WI38 (cell line): ENCODE results near the gene ZNF682.
"Not testable (repeated sequence)": the region's sequence is repeated elsewhere in the genome, so short reads cannot be mapped to it uniquely, and the experiment has no call there.

Experiments
- H3K4me3 ChIP-seq: 2 replicates; pipeline ENCODE4 v1.5.1; 2011; ENCODE audit warnings: low read depth, mild to moderate bottlenecking, control low read depth, low read length
- TF ChIP-seq, protein P1 (sequence below): IDR thresholded peaks from 2 replicates; pipeline ENCODE4 v1.5.1; 2012; ENCODE audit warnings: low read depth, mild to moderate bottlenecking, control low read depth, low read length

The ZNF682 gene

DNA sequence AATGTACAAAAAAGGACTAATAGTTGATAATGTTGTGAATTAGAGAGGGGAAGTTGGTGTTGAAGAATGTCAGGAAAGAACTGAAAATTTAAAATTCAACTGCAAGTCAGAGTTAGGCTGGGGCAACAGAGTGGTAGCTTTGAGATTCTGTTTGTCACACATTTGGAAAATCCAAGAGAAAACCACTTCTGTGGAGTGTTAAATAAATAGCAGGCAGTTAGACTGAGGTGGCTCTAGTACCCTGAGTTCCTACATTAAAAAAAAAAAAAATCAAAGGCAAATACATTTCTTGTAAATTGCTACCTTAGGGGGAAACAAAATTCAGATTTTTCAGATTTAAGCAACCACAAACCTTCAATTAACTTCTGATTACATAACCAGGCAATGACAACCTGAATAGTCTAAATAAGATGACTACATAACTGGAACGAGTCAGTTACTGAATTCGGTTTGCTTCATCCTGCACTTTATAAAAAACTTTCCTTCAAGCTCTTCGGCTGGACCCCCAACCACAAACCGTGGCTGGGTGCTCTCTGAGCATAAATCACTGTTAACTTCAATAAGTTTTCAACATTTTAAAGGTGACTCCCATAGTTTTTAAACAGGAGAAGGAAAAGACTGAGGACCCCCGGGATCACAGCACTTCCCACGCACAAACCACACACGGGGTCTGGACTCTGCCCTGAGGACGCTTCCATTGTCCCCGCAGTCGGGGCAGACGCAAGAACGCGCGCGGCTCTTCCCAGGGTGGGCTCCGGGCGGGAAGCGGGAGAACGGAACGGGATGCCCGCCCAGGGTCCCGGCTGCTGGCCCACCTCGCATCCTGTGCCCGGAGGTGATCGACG is 725 bp downstream of the ZNF682 start:
- H3K4me3 ChIP-seq = peak overlapping the region; percentile 85
- TF ChIP-seq, protein P1, sequence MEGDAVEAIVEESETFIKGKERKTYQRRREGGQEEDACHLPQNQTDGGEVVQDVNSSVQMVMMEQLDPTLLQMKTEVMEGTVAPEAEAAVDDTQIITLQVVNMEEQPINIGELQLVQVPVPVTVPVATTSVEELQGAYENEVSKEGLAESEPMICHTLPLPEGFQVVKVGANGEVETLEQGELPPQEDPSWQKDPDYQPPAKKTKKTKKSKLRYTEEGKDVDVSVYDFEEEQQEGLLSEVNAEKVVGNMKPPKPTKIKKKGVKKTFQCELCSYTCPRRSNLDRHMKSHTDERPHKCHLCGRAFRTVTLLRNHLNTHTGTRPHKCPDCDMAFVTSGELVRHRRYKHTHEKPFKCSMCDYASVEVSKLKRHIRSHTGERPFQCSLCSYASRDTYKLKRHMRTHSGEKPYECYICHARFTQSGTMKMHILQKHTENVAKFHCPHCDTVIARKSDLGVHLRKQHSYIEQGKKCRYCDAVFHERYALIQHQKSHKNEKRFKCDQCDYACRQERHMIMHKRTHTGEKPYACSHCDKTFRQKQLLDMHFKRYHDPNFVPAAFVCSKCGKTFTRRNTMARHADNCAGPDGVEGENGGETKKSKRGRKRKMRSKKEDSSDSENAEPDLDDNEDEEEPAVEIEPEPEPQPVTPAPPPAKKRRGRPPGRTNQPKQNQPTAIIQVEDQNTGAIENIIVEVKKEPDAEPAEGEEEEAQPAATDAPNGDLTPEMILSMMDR = no peak

DNA sequence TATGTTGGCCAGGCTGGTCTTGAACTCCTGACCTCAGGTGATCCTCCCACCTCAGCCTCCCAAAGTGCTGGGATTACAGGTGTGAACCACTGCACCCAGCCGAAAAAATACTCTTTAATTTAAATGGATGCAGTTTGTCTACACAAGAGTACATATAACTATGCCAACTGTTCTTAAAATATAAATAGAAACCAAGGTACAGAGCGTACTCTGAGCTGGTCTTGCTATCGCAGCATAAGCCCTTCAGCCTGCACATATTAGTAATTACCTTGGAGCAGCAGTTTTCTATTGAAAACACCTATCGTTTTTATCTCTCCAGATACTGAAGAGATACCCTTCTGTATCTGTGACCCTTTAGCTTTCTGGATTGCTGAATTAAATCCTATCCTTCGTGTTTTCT is 3.4 kb downstream of the ZNF682 start:
- TF ChIP-seq, protein P1 = no peak
- no peak overlapping the region for H3K4me3 ChIP-seq

DNA sequence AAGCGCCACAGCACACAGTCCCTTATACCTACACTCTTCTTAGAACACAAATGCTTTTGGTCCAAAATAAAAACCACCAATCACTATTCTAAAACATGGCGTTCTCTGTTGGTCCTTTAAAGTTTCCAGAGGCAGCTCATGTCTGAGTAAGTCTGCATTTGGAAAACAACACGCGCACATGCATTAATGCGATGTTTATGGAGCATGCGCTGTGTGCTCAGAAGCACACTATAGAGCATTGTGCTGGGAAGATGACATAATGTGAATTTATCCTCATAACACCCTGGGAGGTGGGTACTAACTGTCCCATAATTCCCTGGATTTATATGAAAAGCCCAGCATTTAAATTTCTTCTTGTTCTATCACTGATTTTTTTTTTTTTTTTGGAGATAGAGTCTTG is 10.7 kb downstream of the ZNF682 start:
- TF ChIP-seq, protein P1 = no peak
- no peak overlapping the region for H3K4me3 ChIP-seq

DNA sequence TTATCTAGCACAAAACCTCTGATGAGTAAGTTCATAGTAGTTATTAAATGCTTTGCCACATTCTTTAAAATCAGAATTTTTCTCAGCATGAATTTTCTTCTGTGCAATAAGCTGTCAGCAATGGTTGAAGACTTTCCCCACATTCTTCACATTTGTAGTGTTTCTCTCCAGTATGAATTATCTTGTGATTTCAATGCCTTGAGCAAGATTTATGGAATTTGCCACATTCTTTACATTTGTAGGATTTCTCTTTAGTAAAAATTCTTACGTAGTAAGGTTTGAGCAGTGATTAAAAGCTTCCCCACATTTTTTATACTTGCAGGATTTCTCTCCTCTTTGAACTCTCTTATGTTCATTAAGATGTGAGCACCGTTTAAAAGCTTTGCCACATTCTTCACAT is 33.6 kb downstream of the ZNF682 start:
- no peak overlapping the region for H3K4me3 ChIP-seq
- TF ChIP-seq, protein P1 = no peak

DNA sequence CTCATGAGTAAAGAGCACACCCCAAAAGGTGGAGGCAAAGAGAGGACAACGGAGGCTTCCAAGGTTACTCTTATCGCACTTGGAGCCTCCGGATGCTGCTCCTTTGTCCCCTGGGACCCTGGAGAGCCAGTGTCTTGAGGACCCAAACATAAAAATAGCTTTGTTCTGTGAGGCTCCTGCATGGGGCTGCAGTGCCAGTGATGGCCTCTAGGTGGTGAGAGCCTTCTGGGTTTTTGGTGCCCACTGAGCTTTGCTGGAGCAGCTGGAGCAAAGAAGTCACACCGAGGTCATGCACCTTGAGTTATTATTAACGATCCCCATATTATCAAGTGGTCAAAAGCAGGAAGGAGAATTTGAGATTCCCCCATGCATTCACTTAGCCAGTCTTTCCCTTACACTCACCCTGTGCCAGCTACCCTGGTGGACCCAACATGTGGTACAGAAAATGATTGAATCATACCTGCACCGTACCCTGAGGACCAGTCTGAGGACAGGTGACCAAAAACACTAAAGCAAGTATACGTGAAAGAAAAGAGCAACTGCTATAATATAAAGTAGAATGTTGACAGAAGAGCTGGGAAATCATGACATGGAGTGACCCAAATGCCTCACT is 41.5 kb downstream of the ZNF682 start:
- H3K4me3 ChIP-seq = no peak overlapping the region
- TF ChIP-seq, protein P1 = peak; percentile 59

DNA sequence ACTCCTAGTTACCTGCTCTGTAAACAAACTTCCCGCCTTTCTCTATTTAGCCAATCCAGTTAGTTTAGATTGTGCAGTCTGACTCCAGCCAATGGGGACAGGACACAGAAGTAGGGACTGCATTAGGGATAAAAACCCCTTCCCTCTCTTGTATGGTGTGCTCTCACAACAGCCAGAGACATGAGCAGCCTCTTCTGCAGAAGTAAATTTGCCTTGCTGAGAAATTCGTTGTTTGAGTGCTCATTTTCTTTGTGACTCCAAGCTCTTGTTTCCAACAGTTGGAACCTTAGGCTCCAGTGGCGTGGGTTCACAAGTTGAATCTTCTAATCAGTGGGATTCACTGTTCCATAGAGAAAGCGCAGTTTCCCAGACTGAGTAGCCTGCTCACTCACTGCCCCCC is 72.4 kb downstream of the ZNF682 start:
- no peak overlapping the region for H3K4me3 ChIP-seq
- TF ChIP-seq, protein P1 = no peak

DNA sequence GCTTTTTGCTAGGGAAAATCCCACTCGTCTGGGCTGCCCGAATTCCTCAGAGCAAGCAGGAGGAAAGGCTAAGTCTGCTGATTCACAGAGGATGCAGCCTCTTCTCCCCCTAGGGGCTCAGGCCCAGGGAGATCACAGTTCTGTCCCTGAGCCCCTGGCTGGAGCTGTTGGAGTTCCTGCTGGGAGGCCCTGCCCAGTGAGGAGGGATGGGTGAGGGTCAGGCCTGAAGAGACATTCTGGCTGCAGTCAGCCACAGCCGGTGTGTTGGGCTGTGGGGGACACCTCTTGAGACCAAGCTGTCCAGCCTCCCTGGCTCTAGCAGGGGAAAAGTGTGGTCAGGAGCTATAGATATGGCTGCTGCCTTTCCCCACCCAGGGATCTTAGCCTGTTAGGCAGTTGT is 73.2 kb downstream of the ZNF682 start:
- H3K4me3 ChIP-seq = not testable (repeated sequence)

DNA sequence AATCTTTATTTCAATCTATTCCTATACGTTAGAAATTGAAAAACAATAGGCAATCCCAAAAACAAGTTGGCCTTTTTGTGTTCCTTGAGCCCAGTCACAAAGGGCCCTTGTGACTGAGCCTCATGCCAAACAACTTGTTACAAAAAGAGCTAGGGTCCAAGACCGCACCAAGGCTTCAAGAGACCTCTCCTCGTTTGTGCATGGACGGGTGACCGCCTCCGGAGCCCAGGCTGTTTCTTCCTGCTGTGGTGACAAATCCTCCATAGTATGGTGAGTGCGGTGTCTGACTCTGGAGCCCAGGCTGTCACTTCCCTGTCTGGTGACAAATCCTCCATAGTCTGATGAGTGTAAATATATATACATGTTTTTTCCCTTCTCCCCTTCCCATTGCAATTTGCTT is 74.9 kb downstream of the ZNF682 start:
- TF ChIP-seq, protein P1 = no peak

More for the DNA sequence above, 74.9 kb downstream of the ZNF682 start:
- H3K4me3 ChIP-seq = no peak overlapping the region
